Measurements from ENCODE around the gene WDR33. TPM values are rescaled to one million over a fixed set of nuclear protein-coding genes. Genes with fewer than 3 reads are reported as not detected.

WDR33 gene
- total RNA-seq, 1 experiment from 2014 or later = 25.3 TPM

DNA sequence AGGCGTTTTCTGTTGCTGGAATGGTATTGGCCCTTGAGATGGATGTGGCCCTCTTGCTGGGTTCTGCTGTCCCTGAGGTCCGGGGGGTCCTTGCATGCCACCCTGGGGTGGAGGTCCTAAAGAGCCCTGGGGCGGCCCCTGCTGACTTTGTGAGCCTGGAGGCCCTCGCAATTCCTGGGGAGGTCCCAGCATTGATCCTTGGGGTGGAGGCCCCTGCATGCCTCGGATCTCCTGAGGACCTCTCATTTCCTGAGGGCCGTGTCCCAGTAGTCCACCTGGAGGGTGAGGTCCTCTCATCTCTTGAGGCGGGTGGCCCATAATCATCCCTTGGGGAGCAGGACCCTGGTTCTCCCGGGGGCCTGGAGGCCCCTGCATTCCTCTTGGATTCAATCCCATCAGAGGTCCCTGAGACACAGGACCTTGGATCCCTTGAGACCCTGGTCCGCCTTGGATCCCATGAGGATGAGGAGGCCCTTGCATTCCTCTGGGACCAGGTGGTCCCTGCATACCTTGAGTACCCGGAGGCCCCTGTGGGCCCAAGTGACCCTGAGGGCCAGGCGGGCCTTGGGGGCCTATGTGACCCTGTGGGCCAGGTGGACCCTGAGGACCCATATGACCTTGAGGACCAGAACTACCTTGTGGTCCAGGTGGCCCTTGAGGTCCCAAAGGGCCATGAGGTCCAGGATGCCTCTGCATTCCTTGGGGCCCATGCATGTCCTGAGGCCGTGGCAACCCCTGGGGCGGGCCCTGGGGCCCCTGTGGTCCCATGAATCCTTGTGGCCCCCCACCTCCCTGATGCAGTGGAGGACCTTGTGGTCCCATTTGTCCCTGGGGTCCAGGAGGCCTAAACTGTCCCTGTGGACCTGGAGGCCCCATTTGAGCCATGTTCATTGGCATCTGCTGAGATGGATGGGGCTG, 91.4 kb downstream of the WDR33 start:
- no peak for DNase-seq (ENCODE audit: low read depth)

DNA sequence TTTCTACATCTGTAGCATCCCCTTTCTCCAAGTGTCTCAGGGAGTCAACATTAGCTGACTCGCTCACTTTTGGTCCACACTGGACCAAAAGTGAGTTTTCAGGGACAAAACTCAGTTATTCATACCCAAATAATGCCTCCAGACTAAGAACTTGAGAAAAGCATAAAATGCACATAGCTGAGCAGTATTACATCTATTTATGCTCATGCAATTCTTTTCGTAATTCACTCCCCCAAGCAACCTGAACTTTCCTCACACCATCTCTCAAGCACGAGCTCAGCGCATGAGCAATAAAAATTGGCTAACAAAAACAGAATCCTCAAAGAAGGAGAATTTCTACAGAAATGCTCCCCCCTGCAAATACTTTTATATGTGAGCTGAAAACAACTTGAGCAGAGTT, 92.7 kb downstream of the WDR33 start:
- no peak for DNase-seq (ENCODE audit: low read depth)

DNA sequence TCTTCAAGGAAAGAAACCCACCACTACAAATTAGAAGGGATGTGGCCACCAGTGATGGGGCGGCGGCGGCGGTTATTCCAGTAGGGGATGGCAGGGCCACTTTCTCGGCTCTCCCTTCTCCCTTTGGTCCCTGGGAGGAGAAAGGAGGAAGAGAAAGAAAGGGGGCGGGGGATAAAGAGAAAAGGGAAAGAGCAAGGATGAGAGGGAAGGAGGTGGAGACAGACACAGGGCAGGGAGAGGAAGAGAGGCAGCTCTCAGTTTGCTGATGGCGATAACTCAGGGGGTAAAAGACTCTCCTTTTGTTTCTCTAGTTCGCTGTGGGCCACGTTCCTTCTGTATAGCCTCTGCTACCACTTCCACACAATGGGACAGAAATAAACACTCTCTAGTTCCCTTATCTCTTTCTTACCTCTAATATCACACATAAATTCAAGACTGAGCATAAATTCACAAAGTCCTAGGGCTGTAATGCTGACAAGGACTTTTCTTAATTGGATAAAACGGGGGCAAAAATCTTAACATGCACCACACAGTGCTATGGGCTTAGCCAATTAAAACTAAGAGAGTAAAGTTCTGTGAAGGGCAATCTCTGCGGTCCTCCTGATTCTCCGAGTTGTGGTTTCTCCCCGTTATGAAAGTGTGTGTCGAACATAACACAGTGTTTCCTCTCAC, 95.1 kb downstream of the WDR33 start:
- no peak for DNase-seq (ENCODE audit: low read depth)

GRCh38 chr2:127713562-127713961, 97.4 kb downstream of the WDR33 start:
- DNase-seq (ENCODE audit: low read depth) = no peak

DNA sequence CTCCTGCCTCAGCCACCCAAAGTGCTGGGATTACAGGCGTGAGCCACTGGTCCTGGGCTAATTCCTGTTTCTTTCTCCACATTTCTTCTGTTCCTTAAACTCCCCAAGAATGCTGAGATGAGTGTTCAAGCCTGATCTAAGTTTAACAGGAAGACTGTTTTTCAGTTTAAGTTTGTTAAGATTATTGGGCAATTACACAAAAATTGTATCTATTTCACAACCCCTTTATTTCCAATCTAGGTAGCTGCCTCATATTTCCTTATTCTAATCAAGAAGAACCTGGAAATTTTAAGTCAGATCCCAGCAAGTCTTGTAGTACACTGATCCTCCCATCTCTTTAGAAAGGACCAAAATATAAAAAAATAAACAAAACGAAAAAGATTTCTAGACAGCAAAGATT, 98.0 kb downstream of the WDR33 start:
- DNase-seq (ENCODE audit: low read depth) = no peak

- no peak for DNase-seq (ENCODE audit: low read depth)
Measured at GRCh38 chr2:127709336-127709735, 101.6 kb downstream of the WDR33 start.

DNA sequence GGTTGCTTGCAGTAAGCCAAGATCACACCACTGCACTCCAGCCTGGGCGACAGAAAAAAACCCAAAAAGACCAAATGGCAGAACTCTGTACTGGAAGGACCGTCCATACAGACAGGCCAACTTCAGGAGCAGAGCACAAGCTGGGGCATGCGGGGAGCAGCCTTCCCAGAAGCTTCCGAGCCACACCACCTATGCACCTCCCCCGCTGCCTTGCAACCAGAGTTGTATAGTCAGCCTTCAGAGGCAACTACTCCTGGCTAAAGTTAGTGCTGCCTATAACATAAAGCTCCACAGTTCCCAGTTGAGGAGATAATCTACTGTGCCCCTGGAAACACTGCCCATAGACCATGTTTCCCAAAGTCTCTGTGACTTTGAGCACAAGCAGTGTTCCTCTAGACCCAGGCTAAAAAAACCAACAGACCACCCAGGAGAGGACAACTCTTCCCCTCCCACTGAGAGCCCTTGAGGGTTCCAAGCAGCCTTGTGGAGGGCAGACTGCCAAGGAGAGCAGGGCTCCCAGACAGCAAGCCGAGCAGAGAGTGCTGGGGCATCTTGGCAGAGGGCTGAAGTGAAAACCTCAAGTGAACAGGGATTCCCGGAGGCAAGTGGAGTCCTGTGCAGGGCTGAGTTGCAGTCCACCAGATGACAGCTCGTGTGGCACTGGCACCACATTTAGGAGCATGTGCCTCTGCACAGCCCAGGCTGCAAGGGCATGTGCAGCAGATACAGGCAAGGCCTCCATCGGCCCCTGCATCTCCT, 102.9 kb downstream of the WDR33 start:
- DNase-seq (ENCODE audit: low read depth) = no peak

DNA sequence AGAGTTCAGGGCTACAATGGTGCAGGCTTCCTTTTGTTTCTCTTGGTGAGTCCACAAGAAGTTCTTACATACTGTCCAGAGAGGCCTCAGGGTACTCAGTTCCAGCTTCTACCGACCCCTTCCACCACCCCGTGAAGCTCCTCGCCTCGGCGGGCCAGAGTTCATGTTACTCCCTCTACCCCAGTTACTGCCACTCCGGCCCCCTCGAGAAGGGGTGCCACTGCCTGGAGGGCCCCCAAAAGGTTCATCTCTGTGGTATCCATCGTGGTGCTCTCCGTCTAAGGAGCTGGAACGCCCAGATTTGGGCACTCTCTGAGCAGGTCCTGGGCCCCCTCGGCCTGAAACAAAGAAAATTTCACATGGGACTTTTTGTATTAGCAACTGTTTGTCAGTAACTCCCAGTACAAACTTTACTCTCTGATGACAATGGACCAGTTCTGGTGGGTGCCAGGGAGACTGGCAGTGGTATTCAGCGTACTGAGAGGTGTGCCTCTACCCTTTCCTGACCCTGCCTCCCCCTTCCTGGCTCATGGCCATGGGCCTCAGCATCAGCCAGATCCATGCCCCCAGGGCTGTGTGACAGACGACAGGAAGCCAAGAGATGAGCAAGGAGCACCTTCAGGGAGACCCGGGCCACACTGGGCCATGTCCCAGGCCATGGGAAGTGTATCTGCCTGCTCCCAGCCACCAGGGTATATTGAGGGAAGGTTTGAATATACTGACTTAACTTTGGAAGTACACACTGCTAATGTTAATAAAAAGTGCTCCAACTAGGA, 104.6 kb downstream of the WDR33 start:
- DNase-seq (ENCODE audit: low read depth) = no peak

DNA sequence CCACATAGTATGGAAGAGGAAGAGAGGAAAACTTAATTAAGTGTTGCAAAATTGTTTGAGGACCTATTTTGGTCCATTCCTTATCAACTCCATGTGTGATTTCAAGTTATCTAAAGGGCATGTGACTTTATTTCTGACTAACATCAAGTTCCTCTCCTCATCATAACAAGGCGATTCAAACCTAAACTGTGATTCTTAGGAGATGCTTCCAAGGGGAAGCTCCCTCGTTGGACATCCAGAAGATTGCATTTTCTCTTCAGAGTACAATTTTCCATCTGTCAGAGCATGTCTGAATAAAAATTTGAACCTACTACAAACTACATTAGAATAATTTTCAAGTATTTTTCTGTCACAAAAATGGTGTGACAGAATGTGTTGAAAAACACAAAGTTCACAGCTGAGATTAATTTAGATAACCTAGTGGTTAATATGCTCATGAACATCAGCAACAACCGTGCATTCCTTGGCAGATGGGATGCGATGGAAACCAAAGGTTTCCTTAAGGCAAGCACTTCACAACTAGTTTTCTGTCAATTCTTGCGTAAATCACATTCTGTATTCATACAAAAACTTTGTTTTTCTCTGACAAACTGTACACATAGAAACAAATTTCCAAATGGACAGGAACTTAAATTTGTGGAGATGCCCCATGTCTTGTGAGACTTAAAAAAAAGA, 105.4 kb downstream of the WDR33 start:
- no peak for DNase-seq (ENCODE audit: low read depth)

DNA sequence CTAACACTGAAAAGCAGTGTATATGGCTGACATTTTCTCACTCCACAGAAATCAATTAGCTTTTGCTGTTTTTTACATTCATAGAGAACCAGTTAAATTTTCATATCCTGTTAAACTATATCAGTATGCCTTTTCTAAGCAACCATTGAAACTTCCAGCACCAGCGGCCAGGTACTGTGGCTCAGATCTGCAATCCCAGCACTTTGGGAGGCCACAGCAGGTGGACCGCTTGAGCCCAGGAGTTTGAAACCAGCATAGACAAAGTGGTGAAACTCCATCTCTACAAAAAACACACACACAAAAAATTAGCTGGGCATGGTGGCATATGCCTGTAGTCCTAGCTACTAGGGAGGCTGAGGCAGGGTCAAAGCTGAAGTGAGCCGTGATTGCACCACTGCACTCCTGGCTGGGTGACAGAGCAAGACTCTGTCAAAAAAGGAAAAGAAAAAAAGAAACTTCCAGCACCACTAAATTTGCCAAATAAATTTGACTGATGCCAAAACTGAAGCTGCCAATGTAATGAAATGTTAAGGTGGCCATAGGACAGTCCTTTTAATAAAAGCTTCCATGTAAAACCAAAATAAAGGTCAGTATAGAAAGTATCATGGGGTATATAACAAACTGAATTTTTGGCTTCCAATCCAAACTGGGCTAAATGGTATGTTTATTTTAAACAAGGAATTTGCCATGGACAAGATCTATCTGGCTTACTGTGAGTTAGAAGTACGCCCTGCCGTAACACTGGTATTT, 106.2 kb downstream of the WDR33 start:
- no peak for DNase-seq (ENCODE audit: low read depth)

- DNase-seq (ENCODE audit: low read depth) = no peak
Measured at GRCh38 chr2:127703282-127703681, 107.7 kb downstream of the WDR33 start.

DNA sequence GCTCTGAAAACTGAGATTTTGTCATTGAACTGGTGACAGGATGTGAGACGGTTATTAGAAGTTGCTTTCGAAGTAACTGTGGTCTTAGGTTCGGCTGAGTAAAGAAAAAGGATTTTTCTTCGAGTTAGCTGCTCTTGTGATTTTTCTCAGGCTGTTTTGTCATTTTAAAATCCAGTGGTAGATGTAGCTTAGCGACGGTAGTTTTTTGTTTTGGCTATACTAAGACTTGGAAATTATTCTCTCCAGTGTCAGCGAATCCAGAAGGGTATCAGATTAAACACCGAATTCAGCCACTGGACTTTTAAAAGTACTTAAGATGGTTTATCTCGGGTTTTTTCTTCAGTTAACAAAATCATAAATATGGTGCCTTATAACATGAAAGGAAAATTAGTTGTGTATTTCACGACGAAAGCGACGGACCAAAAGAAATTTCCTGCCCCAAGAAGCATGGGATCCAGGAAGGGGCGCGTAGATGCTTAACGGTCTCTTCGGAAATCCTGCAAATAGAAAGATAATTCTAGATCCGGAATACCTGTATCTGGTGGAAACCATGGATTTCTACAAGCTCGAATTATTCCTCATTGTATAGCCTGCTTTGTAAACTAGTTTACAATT, 108.5 kb downstream of the WDR33 start:
- no peak for DNase-seq (ENCODE audit: low read depth)

- DNase-seq (ENCODE audit: low read depth) = peak; percentile 68
Measured at GRCh38 chr2:127701651-127702394, 109.1 kb downstream of the WDR33 start.

DNA sequence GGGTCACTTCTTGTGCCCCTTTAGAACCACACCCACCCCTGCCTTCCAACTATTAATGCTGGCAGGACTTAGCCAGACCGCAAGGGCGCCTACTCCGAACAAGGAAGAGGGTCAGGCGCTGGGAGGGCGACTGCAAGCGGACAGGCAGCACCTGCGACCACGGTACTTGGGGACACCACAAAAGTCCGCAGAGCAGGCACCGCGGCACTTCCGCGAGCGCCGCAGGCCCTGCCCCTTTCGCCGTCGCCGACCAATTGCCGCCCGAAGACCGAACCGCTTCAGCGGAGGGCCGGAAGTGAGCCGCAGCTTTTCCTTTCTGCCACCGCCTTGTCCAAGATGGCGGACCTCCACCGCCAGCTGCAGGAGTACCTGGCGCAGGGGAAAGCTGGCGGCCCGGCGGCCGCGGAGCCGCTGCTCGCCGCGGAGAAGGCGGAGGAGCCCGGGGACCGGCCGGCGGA, 109.7 kb downstream of the WDR33 start, which contains the start of gene SFT2D3:
SFT2D3 (plus strand) TSS at position 305 of the 458 bp plus-strand sequence; CDS start at position 337, 32 bp downstream.
- peak; percentile 84 for DNase-seq (ENCODE audit: low read depth)

DNA sequence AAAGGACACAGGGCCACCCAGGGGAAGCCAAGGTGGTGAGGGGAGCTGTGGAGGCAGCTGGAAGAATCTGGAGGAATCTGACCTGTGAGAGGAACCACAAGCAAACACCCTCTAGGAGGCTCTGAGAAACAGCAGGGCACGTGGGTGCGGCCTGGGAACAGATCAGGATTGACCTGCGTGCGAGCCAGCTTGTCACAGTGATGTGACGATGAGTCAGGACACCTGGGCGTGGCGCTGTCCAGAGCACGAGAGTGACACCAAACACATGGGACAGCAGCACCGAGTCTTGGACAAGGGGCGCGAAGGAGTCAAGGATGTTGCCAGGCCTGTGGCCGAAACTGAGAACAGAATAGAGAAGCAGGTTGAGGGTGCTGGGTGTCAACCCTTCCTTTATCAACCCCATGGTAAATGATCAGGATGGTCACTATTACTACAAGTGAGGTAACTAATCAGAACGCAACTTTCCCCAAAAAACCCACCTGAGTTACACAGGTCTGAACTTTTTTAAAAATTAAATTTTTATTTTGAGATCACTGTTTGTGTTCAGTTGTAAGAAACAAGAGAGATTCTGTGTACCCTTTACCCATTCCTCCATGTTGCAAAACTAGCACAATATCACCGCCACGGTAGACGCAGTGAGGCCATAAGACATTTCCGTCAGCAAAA, 110.3 kb downstream of the WDR33 start:
- no peak for DNase-seq (ENCODE audit: low read depth)

DNA sequence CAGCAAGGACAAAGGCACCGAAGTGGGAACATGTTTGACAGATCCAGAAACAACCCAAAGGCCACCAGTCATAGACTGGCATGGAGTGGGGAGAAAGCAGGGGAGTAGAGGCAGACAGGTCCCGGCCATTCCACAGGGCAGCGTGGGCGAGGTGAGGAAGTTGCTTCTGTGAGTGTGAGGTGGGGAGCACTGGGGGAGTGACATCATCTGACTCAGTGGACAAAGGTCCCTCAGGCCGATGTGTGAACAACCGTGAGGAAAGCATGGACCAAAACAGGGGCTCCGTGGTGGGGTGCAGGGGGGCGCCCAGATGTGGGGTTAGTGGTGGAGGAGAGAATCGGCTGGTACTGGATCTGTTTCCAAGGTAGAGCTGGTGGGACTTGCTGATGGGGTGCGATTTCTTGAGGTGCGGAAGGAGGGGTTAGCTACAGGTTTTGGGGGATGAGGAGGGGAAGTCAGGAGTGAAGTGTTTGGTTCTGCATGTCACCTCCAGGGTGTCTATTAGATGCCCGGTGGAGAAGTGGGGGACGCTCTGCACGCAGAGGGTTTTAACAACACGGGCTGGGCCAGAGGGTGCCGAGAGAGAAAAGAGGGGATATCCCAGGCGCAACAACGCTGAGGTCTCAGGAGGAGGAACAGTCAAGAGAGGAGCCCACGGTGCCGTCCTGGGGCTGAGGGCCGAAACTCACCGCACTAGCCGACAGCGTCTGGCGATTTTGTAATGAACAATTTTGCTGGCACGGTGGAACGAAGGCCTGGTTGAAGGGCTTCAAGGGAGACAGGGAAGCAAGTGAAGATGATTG, 112.2 kb downstream of the WDR33 start:
- no peak for DNase-seq (ENCODE audit: low read depth)

DNA sequence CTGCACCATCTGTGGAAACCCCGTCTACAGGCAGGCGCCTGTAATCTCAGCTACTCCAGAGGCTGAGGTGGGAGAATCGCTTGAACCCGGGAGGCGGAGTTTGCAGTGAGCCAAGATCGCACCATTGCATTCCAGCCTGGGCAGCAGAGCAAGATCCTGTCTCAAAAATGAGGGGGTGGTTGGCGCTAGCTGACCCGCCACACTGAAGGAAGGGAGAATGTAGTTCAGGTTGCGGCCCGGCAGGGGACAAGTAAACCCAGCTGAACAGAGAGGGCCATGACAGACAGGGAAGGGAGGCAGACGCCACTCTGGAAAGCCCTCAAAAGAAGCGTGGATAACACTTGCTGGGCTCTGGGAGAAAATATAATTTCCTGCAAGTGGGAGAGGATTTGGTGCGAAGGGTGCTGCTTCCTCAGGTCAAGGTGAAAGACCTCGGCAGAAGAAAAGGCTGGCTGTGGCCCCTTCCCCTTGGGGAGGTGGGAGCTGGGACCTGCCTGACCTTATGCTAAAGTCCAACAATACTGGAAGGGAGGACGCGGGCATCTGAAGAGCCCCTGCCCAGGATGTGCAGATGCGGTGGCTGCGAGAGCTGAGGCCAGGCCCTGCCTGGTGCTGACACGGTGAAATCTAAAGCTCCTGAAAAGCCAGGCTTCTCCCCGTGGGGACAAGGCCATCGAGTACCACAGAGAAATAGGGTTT, 113.3 kb downstream of the WDR33 start:
- DNase-seq (ENCODE audit: low read depth) = no peak

All from LHCN-M2 (cell line).